Loucy (cell line): ENCODE results near the gene MED4.

ENCODE experiments used
- H2AFZ ChIP-seq: fragments of 200-600 bp; sonication (generic); 2 replicates; pipeline ENCODE4 v1.6.0; 2016; ENCODE audit warnings: antibody characterized with exemption, mild to moderate bottlenecking, low read length, moderate library complexity
- H3F3A ChIP-seq: fragments of 200-600 bp; 2 replicates; pipeline ENCODE4 v1.6.0; 2016; ENCODE audit warnings: antibody characterized with exemption, low read depth, mild to moderate bottlenecking
- H3K27me3 ChIP-seq: fragments of 200-600 bp; sonication (generic); 2 replicates; pipeline ENCODE4 v1.6.1; 2014; ENCODE audit warnings: low read length, mild to moderate bottlenecking; ENCODE audit not compliant: insufficient read depth, poor library complexity, severe bottlenecking
- H3K36me3 ChIP-seq: fragments of 200-600 bp; sonication (generic); 2 replicates; pipeline ENCODE4 v1.6.1; 2016; ENCODE audit warnings: low read length; ENCODE audit not compliant: insufficient read depth
- H3K4me1 ChIP-seq: fragments of 200-600 bp; sonication (generic); 2 replicates; pipeline ENCODE4 v1.5.1; 2014; ENCODE audit warnings: low read length, mild to moderate bottlenecking; ENCODE audit not compliant: insufficient read depth, poor library complexity, severe bottlenecking
- H3K4me2 ChIP-seq: fragments of 200-600 bp; sonication (generic); 2 replicates; pipeline ENCODE4 v1.6.0; 2014; ENCODE audit warnings: antibody characterized with exemption, low read length, low read depth, mild to moderate bottlenecking; ENCODE audit not compliant: poor library complexity, severe bottlenecking
- H3K4me3 ChIP-seq: fragments of 200-600 bp; sonication (generic); 2 replicates; pipeline ENCODE4 v1.5.1; 2014; ENCODE audit warnings: low read length, mild to moderate bottlenecking, mixed read lengths; ENCODE audit not compliant: poor library complexity, severe bottlenecking
- H3K79me2 ChIP-seq: fragments of 200-600 bp; sonication (generic); 2 replicates; pipeline ENCODE4 v1.6.1; 2014; ENCODE audit warnings: low read length; ENCODE audit not compliant: insufficient read depth
- H3K9ac ChIP-seq: fragments of 200-600 bp; sonication (generic); 2 replicates; pipeline ENCODE4 v1.6.0; 2014; ENCODE audit warnings: mild to moderate bottlenecking, low read depth, low read length, moderate library complexity; ENCODE audit not compliant: poor library complexity, severe bottlenecking
- H3K9me2 ChIP-seq: fragments of 200-600 bp; sonication (generic); replicated peaks from 2 replicates; pipeline ENCODE4 v1.6.1; 2016; ENCODE audit warnings: low read depth, low read length, mixed read lengths
- H3K9me3 ChIP-seq: fragments of 200-600 bp; sonication (generic); 2 replicates; pipeline ENCODE4 v1.6.1; 2014; ENCODE audit warnings: mild to moderate bottlenecking, antibody characterized with exemption, low read length, low read depth; ENCODE audit not compliant: insufficient read depth
- H4K20me1 ChIP-seq: fragments of 200-600 bp; sonication (generic); 2 replicates; pipeline ENCODE4 v1.6.0; 2014; ENCODE audit warnings: antibody characterized with exemption, low read length, mild to moderate bottlenecking; ENCODE audit not compliant: insufficient read depth, poor library complexity, severe bottlenecking
- EZH2phosphoT487 ChIP-seq: fragments of 200-600 bp; IDR thresholded peaks from 2 replicates; pipeline ENCODE4 v1.6.1; 2018; ENCODE audit warnings: antibody characterized with exemption, mild to moderate bottlenecking, moderate library complexity, borderline replicate concordance
- TF ChIP-seq, protein P1 (sequence below): fragments of 200-600 bp; sonication (generic); conservative IDR thresholded peaks from 2 replicates; pipeline ENCODE4 v1.5.1; 2014; ENCODE audit warnings: mild to moderate bottlenecking, antibody characterized with exemption, low read length

Gene MED4

DNA sequence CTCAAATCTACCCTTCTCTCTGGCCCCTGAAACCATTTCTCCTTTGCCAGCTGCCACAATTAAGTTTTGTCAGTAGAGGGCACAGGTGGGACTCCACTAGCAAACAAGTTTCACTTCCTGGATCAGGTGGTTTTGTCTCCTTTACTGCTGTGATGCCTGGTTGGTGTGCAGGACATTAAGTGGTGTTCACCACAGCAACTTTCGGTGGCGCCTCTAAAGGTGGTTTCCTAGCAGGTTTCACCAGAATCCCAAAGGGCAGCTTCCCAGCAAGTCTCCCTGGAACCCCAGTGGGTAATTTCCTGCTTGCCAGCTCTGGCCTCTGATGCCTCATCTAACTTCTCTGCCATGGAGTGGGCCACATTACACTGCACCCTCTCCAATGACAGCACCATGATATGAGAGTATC lies 16.6 kb downstream of the MED4 start:
- H3K4me2 ChIP-seq, result no peak overlapping the region
- no peak overlapping the region for H3K9ac ChIP-seq
- H3K4me3 ChIP-seq, result no peak overlapping the region
- H4K20me1 ChIP-seq, result no peaks in the 10 kb centered on the region
- peaks cover 90% of the 10 kb centered on the region for H3K36me3 ChIP-seq
- H3K27me3 ChIP-seq, result no peaks in the 10 kb centered on the region
- H3K9me2 ChIP-seq, result no peaks in the 10 kb centered on the region
- H3K9me3 ChIP-seq, result no peaks in the 10 kb centered on the region
- no peaks in the 10 kb centered on the region for H3F3A ChIP-seq
- no peaks in the 10 kb centered on the region for H3K79me2 ChIP-seq
- H3K4me1 ChIP-seq, result peaks cover 3% of the 10 kb centered on the region
- no peak overlapping the region for H2AFZ ChIP-seq
- TF ChIP-seq EZH2phosphoT487, result no peak
- TF ChIP-seq, protein P1, sequence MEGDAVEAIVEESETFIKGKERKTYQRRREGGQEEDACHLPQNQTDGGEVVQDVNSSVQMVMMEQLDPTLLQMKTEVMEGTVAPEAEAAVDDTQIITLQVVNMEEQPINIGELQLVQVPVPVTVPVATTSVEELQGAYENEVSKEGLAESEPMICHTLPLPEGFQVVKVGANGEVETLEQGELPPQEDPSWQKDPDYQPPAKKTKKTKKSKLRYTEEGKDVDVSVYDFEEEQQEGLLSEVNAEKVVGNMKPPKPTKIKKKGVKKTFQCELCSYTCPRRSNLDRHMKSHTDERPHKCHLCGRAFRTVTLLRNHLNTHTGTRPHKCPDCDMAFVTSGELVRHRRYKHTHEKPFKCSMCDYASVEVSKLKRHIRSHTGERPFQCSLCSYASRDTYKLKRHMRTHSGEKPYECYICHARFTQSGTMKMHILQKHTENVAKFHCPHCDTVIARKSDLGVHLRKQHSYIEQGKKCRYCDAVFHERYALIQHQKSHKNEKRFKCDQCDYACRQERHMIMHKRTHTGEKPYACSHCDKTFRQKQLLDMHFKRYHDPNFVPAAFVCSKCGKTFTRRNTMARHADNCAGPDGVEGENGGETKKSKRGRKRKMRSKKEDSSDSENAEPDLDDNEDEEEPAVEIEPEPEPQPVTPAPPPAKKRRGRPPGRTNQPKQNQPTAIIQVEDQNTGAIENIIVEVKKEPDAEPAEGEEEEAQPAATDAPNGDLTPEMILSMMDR, result peak; percentile 74

DNA sequence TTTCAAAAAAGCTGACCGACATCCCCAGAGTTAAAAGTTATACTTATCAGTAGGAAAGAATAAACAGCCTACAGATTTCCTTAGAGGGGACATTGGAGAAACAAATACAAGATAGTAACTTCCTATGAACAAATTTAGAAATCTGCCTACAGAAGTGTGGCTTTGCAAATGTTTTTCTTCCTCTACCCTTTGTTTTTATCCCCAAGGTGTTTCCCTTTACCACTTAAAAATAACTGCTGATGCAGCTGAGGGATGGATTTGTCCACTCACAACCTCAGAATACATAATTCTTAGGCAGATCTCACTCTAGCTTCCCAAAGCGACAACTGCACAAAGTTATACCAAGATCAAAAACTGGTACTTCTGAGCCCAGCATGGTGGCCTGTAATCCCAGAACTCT lies 20.9 kb downstream of the MED4 start:
- H3K4me1 ChIP-seq, result peaks cover 3% of the 10 kb centered on the region
- H3K4me3 ChIP-seq, result no peak overlapping the region
- no peak overlapping the region for H2AFZ ChIP-seq
- H3K79me2 ChIP-seq, result no peaks in the 10 kb centered on the region
- no peaks in the 10 kb centered on the region for H3K27me3 ChIP-seq
- H3K9me3 ChIP-seq, result peaks cover 23% of the 10 kb centered on the region
- no peak overlapping the region for H3K9ac ChIP-seq
- H3K36me3 ChIP-seq, result peaks cover 93% of the 10 kb centered on the region
- H3K9me2 ChIP-seq, result no peaks in the 10 kb centered on the region
- no peak overlapping the region for H3K4me2 ChIP-seq
- TF ChIP-seq EZH2phosphoT487, result no peak
- TF ChIP-seq, protein P1, result no peak
- no peaks in the 10 kb centered on the region for H4K20me1 ChIP-seq
- no peaks in the 10 kb centered on the region for H3F3A ChIP-seq

DNA sequence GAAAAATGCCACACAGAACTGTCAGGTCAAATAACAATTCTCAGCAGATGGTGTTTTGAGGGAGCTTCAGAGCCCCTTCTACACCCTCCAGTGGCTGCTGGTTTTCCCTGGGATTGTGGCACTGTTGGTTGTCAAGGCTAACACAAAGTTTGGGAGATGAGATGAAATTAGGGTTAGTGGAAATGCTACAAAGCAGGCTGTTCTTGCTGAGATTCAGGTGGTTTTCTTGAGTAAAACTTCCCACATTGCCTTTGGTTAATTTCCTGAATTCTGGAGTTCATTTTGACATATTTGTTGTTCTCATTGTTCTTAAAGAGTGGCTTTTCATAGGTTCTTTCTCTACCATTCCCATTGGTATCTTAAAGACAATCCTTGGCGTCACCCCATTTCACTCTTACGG lies 22.1 kb downstream of the MED4 start:
- Histone ChIP-seq H4K20me1 (no peaks in the 10 kb centered on the region), H3K9me2 (no peaks in the 10 kb centered on the region), H3K9ac (no peak overlapping the region), H2AFZ (no peak overlapping the region), H3K9me3 (peaks cover 23% of the 10 kb centered on the region), H3K79me2 (no peaks in the 10 kb centered on the region), H3K36me3 (peaks cover 86% of the 10 kb centered on the region), H3K4me3 (no peak overlapping the region), H3K27me3 (no peaks in the 10 kb centered on the region), H3F3A (no peaks in the 10 kb centered on the region), H3K4me2 (no peak overlapping the region), H3K4me1 (no peaks in the 10 kb centered on the region)
- no peak for TF ChIP-seq EZH2phosphoT487
- TF ChIP-seq, protein P1, result no peak
